Upper lobe of left lung (tissue), 6 donors: Measurements from ENCODE around the gene TBC1D14. TPM values are rescaled to one million over a fixed set of nuclear protein-coding genes. Genes with fewer than 3 reads are reported as not detected.
A peak's percentile ranks its signal among the peaks of the same experiment; 100 is the strongest.

Experiments used
- ATAC-seq, 2 donors: fragments of 200-7000 bp; cut with Tn5 transposase; one replicate each; pipeline ENCODE4 v1.9.1; 2022; ENCODE audit warnings: mild to moderate bottlenecking in 2 of 2, moderate library complexity in 2 of 2; ENCODE audit not compliant: low FRiP score in 2 of 2
- DNase-seq, 2 donors: peaks; one replicate each; pipeline ENCODE4 v3.0.0-alpha.2; 2019 to 2020
- H3K27ac ChIP-seq, 4 donors: fragments of 200-600 bp; sonication (generic); one replicate each; pipeline ENCODE4 v1.5.1; 2016 to 2019
- H3K27me3 ChIP-seq, 4 donors: fragments of 200-600 bp; sonication (generic); one replicate each; pipeline ENCODE4 v1.5.1; 2017 to 2019
- H3K36me3 ChIP-seq, 4 donors: fragments of 200-600 bp; sonication (generic); one replicate each; pipeline ENCODE4 v1.5.1; 2016 to 2019
- H3K4me1 ChIP-seq, 4 donors: fragments of 200-600 bp; sonication (generic); one replicate each; pipeline ENCODE4 v1.5.1; 2018 to 2019
- H3K4me3 ChIP-seq, 4 donors: fragments of 200-600 bp; sonication (generic); one replicate each; pipeline ENCODE4 v1.5.1; 2017 to 2019; ENCODE audit warnings: mild to moderate bottlenecking in 2 of 4, moderate library complexity in 1 of 4
- H3K9me3 ChIP-seq, 4 donors: fragments of 200-600 bp; sonication (generic); one replicate each; pipeline ENCODE4 v1.5.1; 2018 to 2019
- CTCF ChIP-seq, 6 experiments: fragments of 450-650 bp in 4 of 6; fragments of 200-600 bp in 2 of 6; sonication (generic) in 2 of 6; IDR thresholded peaks; one replicate each; pipeline ENCODE4 v1.5.1; 2016 to 2019; ENCODE audit warnings: antibody characterized with exemption in 6 of 6
- EP300 ChIP-seq, 4 donors: sonication (generic); formaldehyde crosslinking; IDR thresholded peaks; one replicate each; pipeline ENCODE4 v1.5.1; 2017; ENCODE audit warnings: antibody characterized with exemption in 4 of 4, control low read depth in 2 of 4
- POLR2A ChIP-seq, 4 donors: fragments of 450-650 bp; IDR thresholded peaks; one replicate each; pipeline ENCODE4 v1.5.1; 2016 to 2017; ENCODE audit warnings: antibody characterized with exemption in 4 of 4, mild to moderate bottlenecking in 2 of 4
- POLR2AphosphoS5 ChIP-seq, 2 donors: sonication (generic); formaldehyde crosslinking; IDR thresholded peaks; one replicate each; pipeline ENCODE4 v1.5.1; 2017; ENCODE audit warnings: antibody characterized with exemption in 2 of 2
- WGBS, 2 donors: methylation state at CpG; one replicate each; pipeline ENCODE4 v1.1.5; 2017 to 2018; 5-methylcytosine and 5-hydroxymethylcytosine counted together
- total RNA-seq, 6 donors: library from RNA; depleted of rRNA in 4 of 6; stranded (reverse); fragments of >200 nt in 4 of 6; gene quantifications; one replicate each; pipeline versions ENCODE4 v1.1.0 to v1.2.1, GENCODE V29; 2016 to 2021
- donor health status: DM: no; HTN: no; CAD: no; lungs with moderate emphysema.
- donor health status: DM: no; HTN: yes; CAD: no; lungs with severe emphysema.

The TBC1D14 gene
- total RNA-seq, 6 donors from 2014 or later: 47.7 to 61.8 (median 57.8) TPM

DNA sequence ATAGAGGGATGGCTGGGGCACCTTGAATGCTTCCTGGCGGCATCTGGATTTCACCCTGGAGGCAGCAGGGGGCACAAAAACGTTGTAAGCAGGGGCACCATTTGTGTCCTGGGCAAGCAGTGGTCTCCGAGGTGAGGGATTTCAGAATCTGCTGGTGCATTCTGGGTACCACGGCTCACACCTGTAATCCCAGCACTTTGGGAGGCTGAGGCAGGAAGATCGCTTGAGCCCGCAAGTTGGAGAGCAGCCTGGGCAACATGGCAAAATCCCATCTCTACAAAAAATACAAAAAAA lies 16.8 kb upstream of the TBC1D14 start:
- H3K4me1 ChIP-seq: peaks cover 17 to 20% (median 18%) of the 10 kb centered on the region in 4 donors
- DNase-seq (no peak), ATAC-seq (no peak)
- H3K27ac ChIP-seq: peak overlapping the region; percentile 67 to 83 (median 79)
- TF ChIP-seq EP300 (IDR thresholded peaks at IDR 0.05): no peak
- no peak for TF ChIP-seq CTCF (IDR thresholded peaks at IDR 0.05)
- TF ChIP-seq POLR2AphosphoS5 (IDR thresholded peaks at IDR 0.05): no peak
- no peak for TF ChIP-seq POLR2A (IDR thresholded peaks at IDR 0.05)
- no peak overlapping the region for H3K4me3 ChIP-seq
- H3K27me3 ChIP-seq: no peaks in the 10 kb centered on the region
- no peaks in the 10 kb centered on the region for H3K36me3 ChIP-seq
- peaks cover 0 to 4% (median 0%) of the 10 kb centered on the region in 4 donors for H3K9me3 ChIP-seq
- 71 to 82% methylated on average over 6 of the region's 6 CpGs for WGBS, 2 donors

- Histone ChIP-seq H3K27me3 (no peaks in the 10 kb centered on the region), H3K4me3 (no peak overlapping the region), H3K4me1 (peaks cover 16 to 19% (median 18%) of the 10 kb centered on the region in 4 donors), H3K9me3 (peaks cover 0 to 4% (median 0%) of the 10 kb centered on the region in 4 donors), H3K27ac (peak overlapping the region in 2 of 4 donors; percentile 82 to 83), H3K36me3 (no peaks in the 10 kb centered on the region)
- TF ChIP-seq CTCF (IDR thresholded peaks at IDR 0.05): no peak
- TF ChIP-seq EP300 (IDR thresholded peaks at IDR 0.05): no peak
- no peak for TF ChIP-seq POLR2AphosphoS5 (IDR thresholded peaks at IDR 0.05)
- no peak for TF ChIP-seq POLR2A (IDR thresholded peaks at IDR 0.05)
- DNase-seq (no peak), ATAC-seq (no peak)
- 64 to 67% methylated on average over 7 of the region's 7 CpGs for WGBS, 2 donors
Measured at GRCh38 chr4:6893449-6894085, 16.1 kb upstream of the TBC1D14 start.

- Histone ChIP-seq H3K27ac (peak overlapping the region in 1 of 4 donors; percentile 82), H3K4me1 (peaks cover 16 to 19% (median 18%) of the 10 kb centered on the region in 4 donors), H3K27me3 (no peaks in the 10 kb centered on the region), H3K36me3 (no peaks in the 10 kb centered on the region), H3K9me3 (peaks cover 0 to 4% (median 0%) of the 10 kb centered on the region in 4 donors), H3K4me3 (no peak overlapping the region)
- TF ChIP-seq CTCF (IDR thresholded peaks at IDR 0.05) (no peak), POLR2A (IDR thresholded peaks at IDR 0.05) (no peak)
- no peak for DNase-seq
- 94 to 97% methylated on average over 3 of the region's 3 CpGs for WGBS, 2 donors
- ATAC-seq: no peak
Measured at GRCh38 chr4:6894086-6894478, 15.5 kb upstream of the TBC1D14 start.

GRCh38 chr4:6894528-6895498 lies 14.8 kb upstream of the TBC1D14 start:
- ATAC-seq: no peak
- Histone ChIP-seq H3K27me3 (no peaks in the 10 kb centered on the region), H3K4me1 (peaks cover 16 to 19% (median 18%) of the 10 kb centered on the region in 4 donors), H3K9me3 (peaks cover 0 to 4% (median 0%) of the 10 kb centered on the region in 4 donors), H3K36me3 (no peaks in the 10 kb centered on the region), H3K27ac (no peak overlapping the region), H3K4me3 (no peak overlapping the region)
- WGBS, 2 donors: 90 to 93% methylated on average over 29 of the region's 29 CpGs
- no peak for DNase-seq
- TF ChIP-seq EP300 (IDR thresholded peaks at IDR 0.05) (no peak), POLR2A (IDR thresholded peaks at IDR 0.05) (no peak), CTCF (IDR thresholded peaks at IDR 0.05) (no peak), POLR2AphosphoS5 (IDR thresholded peaks at IDR 0.05) (no peak)
